Large intestine (tissue), 3 donors: Measurements from ENCODE around the gene SFPQ. TPM values are rescaled to one million over a fixed set of nuclear protein-coding genes. Genes with fewer than 3 reads are reported as not detected.

Source experiments
- DNase-seq, 2 donors: peaks; one replicate each; pipeline versions ENCODE4 v3.0.0 to v3.0.0-alpha.2; 2013
- H3K27ac ChIP-seq: one replicate; pipeline ENCODE4 v1.5.1; 2013; ENCODE audit warnings: low read length
- H3K27me3 ChIP-seq: 2 replicates; pipeline ENCODE4 v1.6.1; 2013; ENCODE audit warnings: low read length; ENCODE audit not compliant: control insufficient read depth, insufficient read depth
- H3K36me3 ChIP-seq: 2 replicates; pipeline ENCODE4 v1.6.1; 2013; ENCODE audit warnings: low read length; ENCODE audit not compliant: control insufficient read depth, insufficient read depth
- H3K4me1 ChIP-seq: one replicate; pipeline ENCODE4 v1.6.1; 2013; ENCODE audit warnings: low read length; ENCODE audit not compliant: control insufficient read depth, insufficient read depth
- H3K4me3 ChIP-seq: one replicate; pipeline ENCODE4 v1.5.1; 2013; ENCODE audit warnings: low read length
- H3K9me3 ChIP-seq: one replicate; pipeline ENCODE4 v1.6.1; 2013; ENCODE audit warnings: mild to moderate bottlenecking, low read depth, low read length, moderate library complexity; ENCODE audit not compliant: control insufficient read depth
- WGBS: methylation state at CpG from one replicate; pipeline ENCODE4 v1.1.5; 2013; ENCODE audit warnings: low lambda C conversion rate; ENCODE audit not compliant: insufficient coverage; 5-methylcytosine and 5-hydroxymethylcytosine counted together
- polyA plus RNA-seq: library from polyadenylated mRNA; unstranded; fragments of 120-200 nt; gene quantifications from one replicate; pipeline ENCODE4 v1.2.1, GENCODE V29; 2013

Gene SFPQ
- polyA plus RNA-seq, 1 donor: 433 TPM

DNA sequence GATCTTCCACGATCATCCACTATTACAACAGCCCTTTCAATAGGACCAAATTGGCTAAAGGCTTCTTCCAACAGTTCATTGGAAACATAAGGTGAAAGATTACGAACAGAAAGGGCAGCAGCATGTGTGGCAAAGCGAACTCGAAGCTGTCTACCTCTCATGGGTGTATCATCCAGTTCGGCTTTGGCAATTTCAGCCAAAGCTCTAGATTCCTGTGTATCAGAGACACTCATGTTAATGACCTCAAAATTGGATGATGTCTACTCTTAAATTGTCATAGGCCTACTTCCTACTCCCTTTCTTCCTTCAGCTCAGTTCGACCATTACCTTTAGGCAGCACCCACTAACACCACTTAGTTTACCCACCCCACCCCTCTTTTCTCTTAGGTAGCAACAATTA, 2.2 kb downstream of the SFPQ start:
- no peak for DNase-seq
- Histone ChIP-seq H3K9me3 (no peaks in the 10 kb centered on the region), H3K4me1 (peaks cover 10% of the 10 kb centered on the region), H3K4me3 (peak overlapping the region; percentile 95), H3K36me3 (peaks cover 58% of the 10 kb centered on the region), H3K27me3 (no peaks in the 10 kb centered on the region), H3K27ac (no peak overlapping the region)
- WGBS: no CpG with 5 or more reads among the region's 6 CpGs

DNA sequence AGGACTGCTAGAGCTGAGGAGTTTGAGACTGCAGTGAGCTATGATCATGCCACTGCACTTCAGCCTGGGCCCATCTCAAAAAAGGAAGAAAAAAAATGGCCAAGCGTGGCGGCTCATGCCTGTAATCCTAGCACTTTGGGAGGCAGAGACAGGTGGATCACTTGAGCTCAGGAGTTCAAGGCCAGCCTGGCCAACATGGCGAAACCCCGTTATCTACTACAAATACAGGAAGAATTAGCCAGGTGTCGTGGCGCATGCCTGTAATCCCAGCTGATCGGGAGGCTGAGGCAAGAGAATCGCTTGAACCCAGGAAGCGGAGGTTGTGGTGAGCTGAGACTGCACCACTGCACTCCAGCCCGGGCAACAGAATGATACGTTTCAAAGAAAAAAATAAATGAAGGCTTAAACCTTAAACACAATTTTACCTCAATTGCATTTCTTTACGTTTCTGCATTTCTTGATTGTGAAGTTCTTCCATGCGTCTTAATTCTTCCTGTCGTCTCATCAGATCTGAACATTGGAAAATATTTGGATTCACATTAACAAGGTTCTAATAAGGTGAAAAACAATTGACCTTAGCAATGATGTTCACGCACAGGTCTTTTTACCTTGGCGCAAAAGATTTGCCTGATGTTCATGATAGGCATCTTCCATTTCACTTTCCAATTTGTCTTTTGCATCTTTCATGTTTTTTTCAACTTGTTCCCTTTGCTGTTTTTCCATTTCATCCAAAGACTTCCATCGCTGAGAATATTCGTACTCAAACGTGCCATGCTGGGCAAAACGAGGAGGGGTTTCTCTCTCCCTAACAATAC, 4.2 kb downstream of the SFPQ start:
- DNase-seq: no peak
- H3K27me3 ChIP-seq: no peaks in the 10 kb centered on the region
- no peaks in the 10 kb centered on the region for H3K9me3 ChIP-seq
- H3K4me3 ChIP-seq: no peak overlapping the region
- 88% methylated on average over 5 of the region's 20 CpGs for WGBS
- H3K4me1 ChIP-seq: peaks cover 9% of the 10 kb centered on the region
- H3K27ac ChIP-seq: no peak overlapping the region
- H3K36me3 ChIP-seq: peaks cover 77% of the 10 kb centered on the region

DNA sequence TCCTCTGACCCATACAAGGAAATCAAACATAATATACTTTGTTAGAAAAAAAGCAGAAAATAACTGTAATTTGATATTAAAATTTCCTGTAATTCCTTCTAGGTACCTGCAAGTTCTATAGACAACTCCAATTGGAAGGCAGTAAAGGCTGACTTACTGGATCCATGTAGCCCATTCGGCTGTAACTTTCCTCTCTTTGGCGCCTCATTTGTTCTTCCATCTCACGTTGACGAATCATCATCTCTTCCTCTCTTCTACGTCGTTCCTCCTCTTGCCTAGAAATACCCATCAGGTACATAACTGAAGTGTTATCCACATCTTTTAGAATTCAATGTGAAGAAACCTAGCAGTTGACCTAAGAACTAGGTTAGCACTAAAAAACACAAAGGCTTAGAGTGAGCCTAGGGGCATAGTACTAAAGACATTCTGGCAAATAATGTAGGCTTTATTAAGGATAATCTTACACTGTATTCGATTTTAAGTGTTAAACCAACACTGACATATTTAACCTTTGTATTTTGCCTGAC, 5.1 kb downstream of the SFPQ start:
- Histone ChIP-seq H3K36me3 (peaks cover 85% of the 10 kb centered on the region), H3K4me3 (no peak overlapping the region), H3K27me3 (no peaks in the 10 kb centered on the region), H3K27ac (no peak overlapping the region), H3K9me3 (no peaks in the 10 kb centered on the region), H3K4me1 (peaks cover 7% of the 10 kb centered on the region)
- 95% methylated on average over 6 of the region's 7 CpGs for WGBS
- no peak for DNase-seq

DNA sequence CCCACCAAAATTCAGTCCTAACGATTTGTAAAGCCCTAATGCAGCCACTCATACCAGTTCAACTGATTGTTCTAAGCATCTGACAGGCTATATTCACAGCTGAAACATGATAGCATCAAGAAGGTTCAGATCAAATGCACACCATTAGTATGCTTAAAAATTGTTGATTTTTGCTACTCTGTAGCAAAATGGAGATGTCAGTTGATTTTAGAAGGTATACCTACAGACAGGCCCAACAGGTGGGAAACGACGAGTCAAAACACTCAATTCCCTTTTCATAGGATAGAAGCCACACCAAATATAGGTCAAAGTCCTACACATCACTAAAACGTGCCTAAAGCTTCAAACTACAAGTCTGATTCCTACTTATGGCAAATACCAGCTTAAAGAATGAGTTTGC, 6.7 kb downstream of the SFPQ start:
- H3K27me3 ChIP-seq: no peaks in the 10 kb centered on the region
- no peak overlapping the region for H3K4me3 ChIP-seq
- no peak overlapping the region for H3K27ac ChIP-seq
- WGBS: no CpG with 5 or more reads among the region's 4 CpGs
- peaks cover 16% of the 10 kb centered on the region for H3K4me1 ChIP-seq
- no peak for DNase-seq
- no peaks in the 10 kb centered on the region for H3K9me3 ChIP-seq
- H3K36me3 ChIP-seq: peaks cover 95% of the 10 kb centered on the region

DNA sequence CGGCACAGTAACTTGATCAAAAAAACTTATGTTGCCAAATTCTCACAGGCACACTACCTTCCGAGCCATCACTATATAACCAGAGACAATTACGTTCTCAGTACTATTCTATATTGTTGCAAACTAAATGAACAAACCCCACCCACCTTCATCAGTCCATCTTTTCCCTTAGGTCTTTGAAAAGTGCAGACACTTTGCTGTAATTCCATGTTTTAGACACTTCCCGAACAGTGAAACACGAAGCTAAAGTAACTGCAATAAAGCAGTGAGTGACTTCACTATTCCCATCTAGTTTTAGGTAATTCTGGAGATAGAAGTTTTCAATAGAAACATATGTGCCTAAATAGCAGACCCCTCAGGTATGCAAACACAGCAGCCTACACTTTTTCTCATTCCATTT, 7.7 kb downstream of the SFPQ start:
- Histone ChIP-seq H3K27ac (no peak overlapping the region), H3K36me3 (peaks cover 95% of the 10 kb centered on the region), H3K27me3 (no peaks in the 10 kb centered on the region), H3K9me3 (no peaks in the 10 kb centered on the region), H3K4me3 (no peak overlapping the region), H3K4me1 (peaks cover 25% of the 10 kb centered on the region)
- no peak for DNase-seq
- 80% methylated on average over 4 of the region's 5 CpGs for WGBS

DNA sequence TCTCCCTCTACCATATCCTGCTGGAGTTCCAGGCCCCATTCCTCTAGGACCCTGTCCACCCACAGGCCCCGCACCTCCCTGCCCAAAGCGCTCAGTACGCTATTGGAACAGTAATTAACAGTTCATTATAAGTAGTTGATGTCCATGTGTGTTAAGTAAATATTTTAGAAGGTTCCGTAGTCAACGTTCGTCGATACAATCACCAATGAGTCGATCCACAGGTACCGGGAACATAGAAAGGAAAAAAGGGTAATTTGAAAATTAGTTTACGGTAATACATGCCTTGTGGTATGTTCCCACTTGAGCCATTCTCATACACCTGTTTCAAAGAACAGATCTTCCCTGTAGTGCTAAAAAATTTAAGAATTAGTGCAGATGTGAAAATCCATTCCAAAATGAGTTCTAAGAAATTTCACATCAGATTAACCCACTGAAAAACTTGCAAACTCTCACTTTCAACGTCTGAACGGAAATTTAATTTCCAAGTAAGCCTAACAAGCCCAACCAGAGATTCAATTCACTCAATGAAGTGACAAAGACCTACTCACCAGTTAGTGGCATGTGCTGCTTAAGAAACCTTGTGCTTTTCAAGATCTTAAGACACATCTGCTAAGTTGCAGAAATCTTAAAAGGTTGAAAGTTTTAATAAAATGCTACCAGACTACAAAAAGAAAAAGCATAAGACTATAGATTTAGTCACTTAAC, 8.3 kb downstream of the SFPQ start:
- H3K4me3 ChIP-seq: no peak overlapping the region
- peaks cover 93% of the 10 kb centered on the region for H3K36me3 ChIP-seq
- H3K9me3 ChIP-seq: no peaks in the 10 kb centered on the region
- peaks cover 26% of the 10 kb centered on the region for H3K4me1 ChIP-seq
- H3K27me3 ChIP-seq: no peaks in the 10 kb centered on the region
- 76% methylated on average over 7 of the region's 12 CpGs for WGBS
- no peak for DNase-seq
- H3K27ac ChIP-seq: no peak overlapping the region

DNA sequence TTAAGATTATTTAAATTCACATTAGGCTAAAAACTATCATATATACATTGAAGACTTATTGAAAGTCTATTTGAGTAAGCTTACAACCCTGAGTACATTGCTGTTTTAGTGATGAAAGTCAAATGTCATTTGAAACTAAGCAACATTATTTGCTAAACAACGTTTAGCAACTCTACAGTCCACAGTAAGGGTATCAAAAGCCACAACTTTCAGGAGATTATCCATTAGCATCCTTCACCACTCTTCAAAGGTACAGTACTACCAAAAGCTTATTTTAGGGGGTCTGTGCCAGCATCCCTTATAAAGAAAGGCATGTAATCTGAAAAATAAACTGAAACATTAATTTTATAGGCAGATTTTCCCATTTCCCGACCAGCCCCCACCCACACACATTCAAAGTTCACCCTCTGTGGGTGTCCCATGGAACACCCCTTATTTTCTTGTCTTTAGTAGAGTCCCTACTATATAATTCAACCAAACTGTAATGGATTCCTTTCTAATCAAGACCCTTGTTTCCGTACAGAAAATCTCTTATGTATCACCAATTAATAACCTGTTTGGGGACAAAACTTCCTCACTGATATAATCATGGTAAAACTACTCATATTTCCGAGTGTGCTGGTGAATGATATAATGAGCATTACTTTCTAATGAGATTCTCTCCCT, 11.0 kb downstream of the SFPQ start:
- Histone ChIP-seq H3K27me3 (no peaks in the 10 kb centered on the region), H3K4me3 (no peak overlapping the region), H3K36me3 (peaks cover 77% of the 10 kb centered on the region), H3K9me3 (no peaks in the 10 kb centered on the region), H3K4me1 (peaks cover 35% of the 10 kb centered on the region), H3K27ac (no peak overlapping the region)
- WGBS: 60% methylated on average over 1 of the region's 4 CpGs
- DNase-seq: no peak

DNA sequence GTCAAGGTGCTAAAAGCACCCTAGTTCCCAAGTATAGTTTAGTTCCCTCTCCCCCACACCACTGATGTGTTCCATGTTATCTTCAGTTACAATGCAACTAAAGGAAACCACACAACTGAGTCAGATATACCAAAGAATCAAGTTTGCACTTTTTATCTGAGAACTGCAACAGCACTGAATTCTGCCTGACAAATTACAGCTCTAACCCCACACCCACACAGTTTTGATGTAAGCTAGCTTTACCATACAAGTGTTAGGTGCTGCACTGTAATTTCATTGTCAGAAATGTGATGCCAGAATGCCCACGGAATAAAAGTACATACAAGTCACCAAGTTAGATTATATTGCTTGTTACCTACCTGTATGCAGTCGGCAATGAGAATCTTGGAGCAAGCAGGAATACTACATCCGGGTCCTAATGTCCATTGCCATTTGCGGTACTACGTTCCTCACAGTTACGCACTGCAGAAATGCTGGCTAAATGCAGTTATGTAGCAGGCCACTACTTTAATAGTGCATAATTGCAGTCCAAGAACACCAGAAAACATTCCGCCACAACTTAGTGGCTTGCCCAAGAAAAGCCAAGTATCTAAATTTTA, 12.1 kb downstream of the SFPQ start:
- no peak overlapping the region for H3K4me3 ChIP-seq
- peaks cover 35% of the 10 kb centered on the region for H3K4me1 ChIP-seq
- H3K27ac ChIP-seq: no peak overlapping the region
- no CpG with 5 or more reads among the region's 7 CpGs for WGBS
- H3K9me3 ChIP-seq: no peaks in the 10 kb centered on the region
- no peak for DNase-seq
- H3K36me3 ChIP-seq: peaks cover 77% of the 10 kb centered on the region
- no peaks in the 10 kb centered on the region for H3K27me3 ChIP-seq

DNA sequence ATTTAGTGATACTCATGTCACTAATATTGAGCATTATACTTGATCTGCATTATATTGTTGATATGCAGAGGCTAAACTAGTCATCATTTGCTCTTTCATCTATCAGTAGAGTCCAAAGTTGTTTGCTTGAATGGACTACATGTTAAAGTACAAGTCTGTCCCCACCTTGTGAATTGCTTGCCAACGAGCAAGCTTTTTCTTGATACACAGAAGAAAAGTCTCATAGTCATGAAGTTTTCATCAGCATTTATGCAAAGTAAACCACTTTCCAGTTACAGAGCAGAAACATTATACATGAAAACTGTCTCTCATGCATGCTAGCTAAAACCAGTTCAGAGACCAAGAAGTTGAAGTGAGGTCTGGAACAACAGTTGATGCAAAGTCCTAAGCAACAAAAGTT, 13.0 kb downstream of the SFPQ start:
- no peaks in the 10 kb centered on the region for H3K27me3 ChIP-seq
- H3K9me3 ChIP-seq: no peaks in the 10 kb centered on the region
- DNase-seq: peak; percentile 62 to 70
- peaks cover 77% of the 10 kb centered on the region for H3K36me3 ChIP-seq
- H3K27ac ChIP-seq: peak overlapping the region; percentile 44
- H3K4me1 ChIP-seq: peaks cover 35% of the 10 kb centered on the region
- WGBS: no CpG with 5 or more reads among the region's 1 CpG
- no peak overlapping the region for H3K4me3 ChIP-seq

DNA sequence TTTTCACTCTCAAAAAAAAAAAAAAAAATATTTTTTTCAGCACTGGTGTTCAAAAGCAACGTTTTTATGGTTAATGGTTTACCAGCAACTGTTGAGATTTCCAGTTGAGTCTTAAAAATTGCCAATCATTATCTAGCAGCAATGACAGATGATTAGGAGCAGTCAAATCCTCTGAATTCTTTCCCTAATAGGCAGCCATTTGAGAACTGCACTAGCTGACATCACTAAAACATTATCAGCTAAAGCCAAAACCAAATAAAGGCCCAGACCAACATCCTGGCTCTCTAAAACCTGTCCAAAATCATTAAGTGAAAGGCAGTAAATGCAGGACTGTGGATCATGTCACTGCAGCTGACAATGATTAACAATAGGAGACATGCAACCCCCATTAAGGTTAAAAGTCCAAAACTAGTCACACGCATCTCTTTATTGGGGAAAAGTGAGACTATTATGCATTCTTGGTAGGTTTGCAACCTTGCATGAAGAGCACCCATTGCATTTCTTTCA, 14.0 kb downstream of the SFPQ start:
- Histone ChIP-seq H3K4me3 (no peak overlapping the region), H3K27ac (peak overlapping the region; percentile 44), H3K4me1 (peaks cover 35% of the 10 kb centered on the region), H3K9me3 (no peaks in the 10 kb centered on the region), H3K36me3 (peaks cover 69% of the 10 kb centered on the region), H3K27me3 (no peaks in the 10 kb centered on the region)
- DNase-seq: peak; percentile 61 to 88
- WGBS: no CpG with 5 or more reads among the region's 2 CpGs
